ENCODE results near the gene SNTG2.

SNTG2 gene

GRCh38 chr2:953975-954686 lies 3.5 kb downstream of the SNTG2 start:
- DNase-seq (ENCODE audit: low read depth), result no peak

GRCh38 chr2:954687-955000 lies 4.0 kb downstream of the SNTG2 start:
- DNase-seq (ENCODE audit: low read depth), result no peak

GRCh38 chr2:955829-956731 lies 5.4 kb downstream of the SNTG2 start:
- no peak for DNase-seq (ENCODE audit: low read depth)

DNA sequence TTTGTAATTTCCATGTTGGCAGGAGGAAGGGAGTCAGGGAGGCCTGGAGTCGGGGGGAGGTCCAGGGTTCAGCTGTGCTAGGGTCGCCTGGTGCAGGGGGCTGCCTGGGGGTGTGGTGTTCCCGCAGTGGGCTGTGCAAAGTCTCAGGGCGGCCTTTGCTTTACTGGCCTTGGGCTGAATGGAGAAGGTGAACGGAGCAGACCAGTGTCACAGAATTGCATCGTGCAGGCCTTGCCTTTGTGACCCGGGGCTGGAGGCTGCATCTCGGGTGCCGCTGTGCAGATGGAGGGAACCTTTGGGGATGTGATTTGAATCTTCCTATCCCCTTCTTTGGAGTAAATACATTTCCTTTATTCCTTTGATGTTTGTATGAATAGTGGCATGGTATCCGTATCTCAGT lies 8.8 kb downstream of the SNTG2 start:
- DNase-seq (ENCODE audit: low read depth), result no peak

GRCh38 chr2:960061-960736 lies 9.6 kb downstream of the SNTG2 start:
- no peak for DNase-seq (ENCODE audit: low read depth)

DNA sequence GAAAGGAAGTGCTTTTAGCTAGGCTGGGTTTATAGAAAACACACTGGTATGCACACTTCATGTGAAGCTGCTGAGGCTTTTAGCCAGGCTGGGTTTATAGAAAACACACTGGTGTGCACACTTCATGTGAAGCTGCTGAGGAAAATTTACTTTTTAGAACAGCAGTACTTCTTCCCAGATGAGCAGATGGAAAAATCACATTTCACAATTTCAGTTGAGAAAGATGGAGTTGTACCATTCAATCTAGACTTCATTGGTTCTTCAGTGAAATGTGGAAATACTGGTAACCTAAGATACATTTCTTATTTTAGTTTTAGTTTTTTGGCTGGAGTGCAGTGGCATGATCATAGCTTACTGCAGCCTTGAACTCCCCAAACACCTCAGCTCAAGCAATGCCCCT lies 11.1 kb downstream of the SNTG2 start:
- DNase-seq (ENCODE audit: low read depth), result no peak

DNA sequence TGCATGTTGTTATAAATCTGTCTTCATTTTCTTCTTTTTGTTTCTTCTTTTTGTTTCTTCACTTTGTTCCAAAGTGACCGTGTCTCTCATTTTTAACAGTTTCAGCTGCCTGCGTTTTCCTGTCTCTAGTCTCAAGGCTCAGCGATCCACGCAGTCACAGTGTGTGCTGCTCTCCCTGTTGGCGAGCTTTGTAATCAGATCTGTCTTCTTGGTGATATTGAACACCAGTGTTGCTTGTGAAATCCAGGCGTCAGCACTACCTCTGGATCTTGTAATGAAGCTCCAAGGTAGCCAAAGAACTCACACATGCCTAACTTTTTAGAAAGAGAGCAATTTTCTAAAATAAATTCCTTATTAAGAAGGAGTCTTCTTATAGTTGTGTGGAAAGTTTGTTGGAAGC lies 13.2 kb downstream of the SNTG2 start:
- DNase-seq (ENCODE audit: low read depth), result no peak

- no peak for DNase-seq (ENCODE audit: low read depth)
Measured at GRCh38 chr2:964562-964961, 13.9 kb downstream of the SNTG2 start.

DNA sequence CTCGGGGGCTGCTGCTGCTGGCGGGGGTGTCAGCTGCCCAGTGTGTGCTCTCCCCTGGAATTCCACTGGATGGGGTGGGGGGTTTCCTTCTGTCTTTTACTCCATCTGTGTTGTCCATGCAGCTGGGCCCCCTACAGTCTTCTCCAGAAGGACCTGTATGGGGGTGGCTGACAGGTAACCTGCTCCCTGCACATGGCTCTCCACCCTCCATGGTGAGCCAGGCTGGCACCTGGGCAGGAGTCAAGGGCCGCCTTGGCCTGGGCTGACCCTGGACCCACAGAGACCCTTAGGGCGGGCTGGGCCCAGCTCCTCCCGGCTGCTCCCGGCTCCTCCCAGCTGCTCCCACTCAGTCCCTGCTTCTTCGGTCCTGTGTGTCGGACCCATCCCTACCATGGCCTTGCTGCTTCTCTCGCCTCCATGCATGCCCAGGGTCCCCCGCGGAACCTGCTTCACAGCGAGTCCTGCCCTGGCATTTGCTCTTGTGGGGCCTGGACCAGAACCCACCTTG lies 15.0 kb downstream of the SNTG2 start:
- DNase-seq (ENCODE audit: low read depth), result no peak

- no peak for DNase-seq (ENCODE audit: low read depth)
Measured at GRCh38 chr2:973129-973528, 22.5 kb downstream of the SNTG2 start.

- no peak for DNase-seq (ENCODE audit: low read depth)
Measured at GRCh38 chr2:974054-974453, 23.4 kb downstream of the SNTG2 start.

DNA sequence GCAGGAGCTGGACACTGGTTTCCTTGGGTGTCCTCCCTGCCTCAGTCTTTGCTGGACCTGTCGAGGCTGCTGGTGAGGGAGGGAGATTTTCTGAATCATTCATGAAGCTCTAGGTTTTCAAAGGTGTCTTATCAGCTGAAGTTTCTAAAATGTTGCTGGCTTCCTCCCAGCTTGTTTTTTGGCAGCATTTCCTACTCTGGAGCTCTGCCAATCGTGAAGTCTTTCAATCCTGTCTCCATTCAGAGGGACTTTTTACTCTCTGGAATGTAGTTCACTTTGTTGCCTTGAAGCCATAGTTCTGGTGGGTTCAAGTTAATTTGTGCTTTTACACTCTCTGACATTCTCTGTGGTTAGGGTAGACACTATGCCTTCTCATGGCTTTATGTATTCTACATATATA lies 23.9 kb downstream of the SNTG2 start:
- no peak for DNase-seq (ENCODE audit: low read depth)

GRCh38 chr2:975095-975494 lies 24.4 kb downstream of the SNTG2 start:
- no peak for DNase-seq (ENCODE audit: low read depth)

- DNase-seq (ENCODE audit: low read depth), result no peak
Measured at GRCh38 chr2:979069-979928, 28.6 kb downstream of the SNTG2 start.

- DNase-seq (ENCODE audit: low read depth), result no peak
Measured at GRCh38 chr2:980176-980575, 29.5 kb downstream of the SNTG2 start.

DNA sequence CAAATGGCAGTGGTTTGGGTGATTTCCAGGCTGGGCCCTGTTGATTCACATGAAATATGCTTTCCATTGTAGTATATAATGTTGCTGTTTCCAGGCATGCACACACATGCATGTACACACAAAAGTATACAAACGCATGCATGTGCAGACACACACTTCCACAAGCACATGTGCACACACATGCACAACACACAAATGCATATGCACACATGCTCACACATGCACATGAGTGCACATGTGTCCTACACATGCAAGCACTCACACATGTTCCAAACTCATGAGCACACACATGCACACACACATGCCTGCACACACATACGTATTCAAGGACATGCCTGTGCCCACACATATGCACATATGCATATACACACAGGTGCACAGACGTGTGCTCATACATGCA lies 30.6 kb downstream of the SNTG2 start:
- no peak for DNase-seq (ENCODE audit: low read depth)

DNA sequence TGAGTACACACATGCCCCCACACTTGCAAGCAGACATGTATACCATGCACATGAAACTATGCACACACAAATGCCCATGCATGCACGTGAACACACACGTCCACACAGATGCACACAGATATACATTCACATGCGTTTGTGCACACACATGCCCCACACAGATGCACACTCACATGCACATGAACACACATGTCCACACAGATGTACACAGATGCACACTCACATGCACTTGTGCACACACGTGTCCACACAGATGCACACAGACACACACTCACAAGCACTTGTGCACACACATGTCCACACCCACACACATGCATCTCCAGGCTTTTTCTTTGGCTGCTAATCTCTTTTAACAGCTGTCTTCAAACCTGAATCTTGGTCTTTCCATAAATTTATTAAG lies 31.1 kb downstream of the SNTG2 start:
- no peak for DNase-seq (ENCODE audit: low read depth)

- DNase-seq (ENCODE audit: low read depth), result no peak
Measured at GRCh38 chr2:985317-985898, 34.8 kb downstream of the SNTG2 start.

DNA sequence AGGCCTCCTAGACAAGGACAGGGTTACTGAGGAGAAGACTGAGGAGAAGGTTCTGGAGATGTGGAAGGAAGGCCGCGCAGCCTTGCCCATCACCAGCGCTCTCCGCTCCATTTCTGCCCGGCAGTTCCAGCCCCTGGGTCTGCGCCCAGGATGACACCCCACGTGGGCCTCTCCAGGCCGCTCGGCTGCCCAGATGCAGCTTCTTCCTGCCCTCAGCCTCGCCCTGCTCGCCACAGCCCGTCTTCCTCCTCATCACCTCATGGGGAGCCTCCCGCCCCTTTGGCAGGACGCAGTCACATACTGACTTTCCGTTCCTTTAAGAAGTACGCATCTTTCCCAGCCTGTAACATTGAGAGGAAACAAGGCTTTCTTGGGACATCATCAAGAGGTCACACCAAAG lies 37.1 kb downstream of the SNTG2 start:
- DNase-seq (ENCODE audit: low read depth), result no peak

GRCh38 chr2:989781-990467 lies 39.3 kb downstream of the SNTG2 start:
- DNase-seq (ENCODE audit: low read depth), result no peak

- no peak for DNase-seq (ENCODE audit: low read depth)
Measured at GRCh38 chr2:990970-991369, 40.3 kb downstream of the SNTG2 start.

Measured in stimulated activated CD8-positive, alpha-beta memory T cell treated with anti-CD3 and anti-CD28 coated beads, Interleukin-15, amount 100 ng/mL, for 24 hours (primary cell).